HG03066 (cell line): ENCODE results near the gene GJE1.
A peak's percentile ranks its signal among the peaks of the same experiment; 100 is the strongest.
"Not testable (repeated sequence)": the region's sequence is repeated elsewhere in the genome, so short reads cannot be mapped to it uniquely, and the experiment has no call there.

Experiments
- ATAC-seq: cut with Tn5 transposase; IDR thresholded peaks from one replicate; pipeline ENCODE4 v1.9.1; 2021; ENCODE audit warnings: low read depth; ENCODE audit not compliant: unreplicated experiment

GJE1 gene, protein sequence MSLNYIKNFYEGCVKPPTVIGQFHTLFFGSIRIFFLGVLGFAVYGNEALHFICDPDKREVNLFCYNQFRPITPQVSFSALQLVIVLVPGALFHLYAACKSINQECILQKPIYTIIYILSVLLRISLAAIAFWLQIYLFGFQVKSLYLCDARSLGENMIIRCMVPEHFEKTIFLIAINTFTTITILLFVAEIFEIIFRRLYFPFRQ

DNA sequence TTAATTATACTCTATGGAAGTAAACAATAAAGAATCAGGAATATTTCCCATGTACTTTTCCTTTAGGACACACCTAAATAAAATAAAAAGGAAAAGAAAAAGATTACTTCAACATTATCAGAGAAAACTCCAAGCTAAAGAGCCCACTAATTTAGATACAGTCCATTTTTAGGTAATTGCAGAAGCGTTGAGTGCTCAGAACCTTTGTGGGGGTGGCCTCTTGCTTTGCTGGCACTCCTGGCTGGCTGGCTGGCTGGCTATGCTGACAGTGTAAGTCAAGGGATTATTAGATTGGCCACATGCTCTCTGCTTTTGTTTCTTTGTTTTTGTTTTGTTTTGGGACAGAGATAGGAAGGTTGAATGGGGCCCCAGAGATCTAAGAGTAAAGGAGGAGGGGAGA, at the start of gene GJE1:
Gene GJE1, plus strand, starts transcription at position 301 of the 400 bp plus-strand sequence. CDS start 234 bp downstream, outside the sequence.
- no peak for ATAC-seq

DNA sequence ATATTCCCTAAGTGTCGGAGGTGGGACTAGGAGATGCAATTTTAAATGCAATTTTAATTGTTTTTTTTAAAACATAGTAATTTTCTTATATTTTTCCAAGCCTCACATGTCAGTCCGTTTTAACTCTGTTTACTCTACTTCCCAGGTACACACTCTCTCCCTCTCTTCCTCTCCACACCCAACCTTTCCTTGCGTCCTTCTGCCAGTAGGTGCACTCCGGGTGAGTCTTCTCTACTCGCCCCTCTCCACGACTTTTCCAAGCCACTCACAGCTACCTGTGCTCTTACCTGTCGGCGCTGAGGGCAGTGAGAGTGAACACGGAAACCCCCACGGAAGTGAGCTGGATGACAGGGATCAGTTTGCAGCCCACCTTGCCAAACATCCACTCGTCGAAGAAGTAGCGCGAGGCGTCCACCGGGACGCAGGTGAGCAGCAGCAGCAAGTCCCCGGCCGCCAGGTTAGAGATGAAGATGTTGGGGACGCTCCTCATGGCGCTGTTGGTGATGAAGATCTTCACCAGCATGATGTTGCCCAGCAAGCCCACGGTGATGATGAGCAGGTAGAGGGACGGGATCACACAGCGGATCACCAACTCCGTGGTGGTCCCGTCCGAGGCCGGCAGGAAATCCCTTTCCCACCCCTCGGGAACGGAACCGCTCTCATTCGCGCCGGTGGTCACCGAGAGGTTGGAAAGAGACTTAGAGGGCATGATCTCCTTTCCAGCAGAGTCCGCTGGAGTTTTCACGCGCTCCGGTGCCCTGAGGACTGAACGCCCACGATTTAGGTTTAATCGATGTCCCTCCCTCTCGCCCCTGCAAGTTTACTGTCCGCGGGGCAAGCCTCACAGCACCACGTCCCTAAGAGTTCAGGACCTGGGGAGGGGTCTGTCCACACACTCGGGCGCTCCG, 44.5 kb upstream of the GJE1 start:
- no peak for ATAC-seq

DNA sequence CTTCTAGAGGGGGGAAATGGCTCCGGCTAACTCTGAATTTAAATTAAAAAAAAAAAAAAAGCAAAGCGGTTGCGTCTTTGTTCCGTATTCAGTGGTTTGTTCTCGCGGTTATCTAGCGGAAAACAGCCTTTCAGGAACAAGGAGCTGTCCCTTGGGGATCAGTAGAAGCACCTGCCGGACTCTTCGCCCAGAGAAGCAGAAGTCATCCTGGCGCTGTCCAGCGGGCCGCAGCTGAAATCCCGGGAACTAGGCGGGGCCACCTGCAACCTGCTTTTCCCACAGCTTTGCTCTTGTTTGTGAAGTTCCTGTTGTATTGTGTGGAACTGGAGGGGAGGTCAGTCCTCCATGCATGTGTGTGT, 43.9 kb upstream of the GJE1 start:
- ATAC-seq = no peak

DNA sequence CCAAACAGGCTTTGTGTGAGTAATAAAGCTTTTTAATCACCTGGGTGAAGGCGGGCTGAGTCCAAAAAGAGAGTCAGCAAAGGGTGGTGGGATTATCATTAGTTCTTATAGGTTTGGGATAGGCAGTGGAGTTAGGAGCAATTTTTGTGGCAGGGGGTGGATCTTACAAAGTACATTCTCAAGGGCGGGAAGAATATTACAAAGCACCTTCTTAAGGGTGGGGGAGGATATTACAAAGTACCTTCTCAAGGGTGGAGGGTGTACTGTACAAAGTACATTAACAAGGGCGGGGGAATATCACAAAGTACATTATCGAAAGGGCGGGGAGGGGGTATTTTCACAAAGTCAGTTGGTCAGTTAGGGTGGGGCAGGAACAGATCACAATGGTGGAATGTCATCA, 27.9 kb upstream of the GJE1 start:
- not testable (repeated sequence) for ATAC-seq

DNA sequence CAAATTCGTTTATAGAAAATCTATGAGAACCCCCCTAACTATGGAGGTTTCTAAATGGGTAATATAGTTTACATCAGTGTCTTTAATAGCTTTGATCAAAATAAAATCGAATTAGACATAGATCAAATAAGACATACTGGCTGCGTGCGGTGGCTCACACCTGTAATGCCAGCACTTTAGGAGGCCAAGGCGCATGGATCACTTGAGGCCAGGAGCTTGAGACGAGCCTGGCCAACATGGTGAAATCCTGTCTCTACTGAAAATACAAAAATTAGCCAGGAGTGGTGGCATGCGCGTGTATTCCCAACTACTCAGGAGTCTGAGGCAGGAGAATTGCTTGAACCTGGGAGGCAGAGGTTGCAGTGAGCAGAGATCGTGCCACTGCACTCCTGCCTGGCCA, 21.9 kb upstream of the GJE1 start:
- not testable (repeated sequence) for ATAC-seq

DNA sequence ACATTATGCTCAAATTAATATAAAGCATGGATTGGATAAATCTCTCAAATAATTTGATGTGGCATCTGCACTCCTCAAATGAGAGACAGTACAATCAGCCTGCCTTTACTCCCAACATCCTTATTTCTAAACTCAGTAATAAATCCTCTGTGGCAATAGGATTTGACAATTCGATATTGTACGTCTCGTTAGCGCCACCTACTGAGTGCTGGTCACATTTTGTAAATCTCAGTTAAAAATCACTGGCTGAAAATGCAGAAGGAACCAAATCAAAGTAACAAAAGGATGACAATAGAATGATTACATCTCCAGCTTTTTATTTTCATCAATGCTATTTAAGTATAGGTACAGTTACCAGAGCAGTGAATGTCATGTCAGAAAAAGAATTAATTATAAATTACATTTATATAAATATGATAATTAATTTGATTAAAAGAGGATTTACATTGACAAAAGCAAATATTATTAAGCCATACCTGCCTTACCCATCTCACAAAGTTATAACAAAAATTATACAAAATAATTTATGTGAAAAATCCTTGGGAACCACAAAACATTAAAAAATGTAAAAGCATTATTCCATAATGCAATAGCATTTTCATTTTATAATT, 20.2 kb upstream of the GJE1 start:
- peak; percentile 70 for ATAC-seq

DNA sequence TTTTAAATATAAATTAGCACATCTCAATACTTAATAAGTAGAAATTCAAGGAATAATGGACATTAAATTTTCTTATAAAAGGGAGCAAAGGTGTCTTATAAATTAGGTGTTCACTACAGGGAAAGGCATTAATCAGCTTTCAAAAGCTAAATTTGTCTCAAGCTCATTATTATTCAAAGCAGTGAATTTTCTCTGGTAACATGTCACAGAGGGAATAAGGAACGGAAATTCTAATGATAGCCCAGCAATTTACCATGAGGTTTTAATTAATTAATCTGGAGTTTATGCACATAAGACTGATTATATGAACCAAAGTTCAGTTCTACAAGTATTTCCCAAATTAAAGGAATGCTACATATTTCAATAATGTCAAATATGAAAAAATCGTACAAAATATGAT, 15.4 kb upstream of the GJE1 start:
- no peak for ATAC-seq

DNA sequence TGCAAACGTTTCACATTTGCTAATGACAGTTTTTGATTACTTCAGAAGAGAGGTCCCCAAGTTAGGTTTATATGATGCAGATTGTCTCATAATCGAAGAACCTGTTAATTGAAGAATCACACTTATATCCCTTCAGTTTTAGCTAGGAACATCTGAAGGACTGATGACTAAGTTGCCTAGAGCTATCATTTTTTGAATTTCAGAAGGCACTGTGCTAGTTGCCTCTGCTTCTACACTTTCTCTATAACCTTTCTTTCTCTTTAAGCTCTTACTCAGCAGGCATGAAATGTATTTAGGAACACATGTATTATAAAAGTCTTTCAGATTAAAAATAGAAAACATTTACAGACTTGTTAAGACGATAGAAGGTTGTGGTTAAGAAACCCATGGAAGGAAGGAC, 14.4 kb upstream of the GJE1 start:
- ATAC-seq = no peak

DNA sequence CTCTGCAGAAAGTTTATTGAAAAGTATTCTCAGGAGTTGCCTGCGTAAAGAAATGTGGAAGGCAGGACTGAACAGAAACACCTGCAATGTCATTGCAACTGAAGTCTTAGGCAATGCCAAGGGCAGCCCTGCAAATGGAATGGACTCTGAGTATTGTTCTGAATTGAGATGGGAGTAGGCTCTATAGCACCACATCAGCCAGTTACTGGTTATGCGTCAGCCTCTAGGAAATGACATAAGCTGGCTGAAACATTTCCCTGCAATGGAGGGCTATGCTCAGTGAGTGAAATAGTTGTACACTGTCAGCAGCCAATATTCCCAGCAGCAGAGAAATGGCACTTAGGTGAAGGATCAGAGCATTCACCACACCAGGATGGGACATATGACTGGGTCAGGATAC, 13.8 kb upstream of the GJE1 start:
- ATAC-seq = no peak

DNA sequence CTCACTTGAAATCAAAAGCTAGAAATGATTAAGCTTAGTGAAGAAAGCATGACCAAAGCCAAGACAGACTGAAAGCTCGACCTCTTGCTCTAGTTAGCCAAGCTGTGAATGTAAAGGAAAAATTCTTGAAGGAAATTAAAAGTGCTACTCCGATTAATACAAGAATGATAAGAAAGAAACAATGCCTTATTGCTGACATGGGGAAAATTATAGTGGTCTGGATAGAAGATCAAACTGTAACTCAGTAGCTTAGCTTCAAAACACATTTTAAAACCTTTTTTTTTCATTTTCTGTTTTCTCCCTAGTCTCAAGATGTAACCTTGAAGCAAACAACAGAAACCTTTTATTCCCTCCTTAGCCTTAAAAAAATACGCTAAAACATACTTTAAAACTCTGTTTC, 11.4 kb upstream of the GJE1 start:
- no peak for ATAC-seq

DNA sequence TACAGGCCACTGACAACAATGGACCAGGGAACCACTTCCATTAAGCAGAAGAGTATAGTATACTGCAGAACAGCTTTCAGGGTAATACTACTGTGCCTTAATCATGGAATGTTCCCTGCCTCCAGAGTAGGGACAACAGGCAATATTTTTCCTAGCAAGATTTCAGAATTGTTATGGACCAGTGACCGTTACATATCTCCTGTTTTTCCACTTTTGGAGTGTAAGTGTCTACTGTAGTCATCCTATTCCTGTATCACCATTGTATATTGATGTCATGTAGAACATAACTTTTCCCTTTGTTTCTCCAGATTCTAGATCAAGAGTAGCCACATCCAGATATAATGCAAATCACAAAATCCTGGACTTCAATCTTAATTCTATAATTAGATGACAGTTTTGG, 1.9 kb upstream of the GJE1 start:
- no peak for ATAC-seq

DNA sequence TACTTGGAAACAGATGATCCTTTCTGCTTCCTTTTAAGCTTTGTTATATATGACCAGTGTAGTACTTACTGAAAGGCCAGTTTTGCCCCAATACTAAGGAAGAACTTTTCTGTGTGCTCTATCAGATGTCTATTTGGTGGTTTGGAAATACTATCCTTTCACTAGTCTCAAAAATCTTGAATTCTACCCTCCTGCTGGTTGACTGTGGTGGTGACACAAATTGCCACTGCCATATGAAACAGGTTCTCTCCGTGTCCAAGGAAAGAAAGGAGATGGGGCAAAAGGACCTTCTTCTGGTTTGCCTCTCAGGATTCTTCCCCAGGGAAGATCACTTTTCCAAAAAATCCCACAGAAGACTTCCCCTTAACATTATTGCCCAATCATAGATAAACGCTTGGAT, 6.2 kb downstream of the GJE1 start:
- no peak for ATAC-seq

DNA sequence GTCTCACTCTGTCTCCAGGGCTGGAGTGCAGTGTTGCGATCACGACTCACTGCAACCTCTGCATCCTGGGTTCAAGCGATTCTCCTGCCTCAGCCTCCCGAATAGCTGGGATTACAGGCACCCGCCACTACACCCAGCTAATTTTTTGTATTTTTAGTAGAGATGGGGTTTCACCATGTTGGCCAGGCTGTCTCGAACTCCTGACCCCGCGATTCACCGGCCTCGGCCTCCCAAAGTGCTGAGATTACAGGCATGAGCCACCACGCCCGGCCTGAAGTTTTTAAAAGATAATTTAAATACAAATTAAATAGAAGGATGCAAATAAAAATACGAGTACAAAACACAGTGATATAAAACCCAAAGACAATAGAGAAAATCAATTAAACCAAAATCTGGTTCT, 8.8 kb downstream of the GJE1 start:
- ATAC-seq = not testable (repeated sequence)

DNA sequence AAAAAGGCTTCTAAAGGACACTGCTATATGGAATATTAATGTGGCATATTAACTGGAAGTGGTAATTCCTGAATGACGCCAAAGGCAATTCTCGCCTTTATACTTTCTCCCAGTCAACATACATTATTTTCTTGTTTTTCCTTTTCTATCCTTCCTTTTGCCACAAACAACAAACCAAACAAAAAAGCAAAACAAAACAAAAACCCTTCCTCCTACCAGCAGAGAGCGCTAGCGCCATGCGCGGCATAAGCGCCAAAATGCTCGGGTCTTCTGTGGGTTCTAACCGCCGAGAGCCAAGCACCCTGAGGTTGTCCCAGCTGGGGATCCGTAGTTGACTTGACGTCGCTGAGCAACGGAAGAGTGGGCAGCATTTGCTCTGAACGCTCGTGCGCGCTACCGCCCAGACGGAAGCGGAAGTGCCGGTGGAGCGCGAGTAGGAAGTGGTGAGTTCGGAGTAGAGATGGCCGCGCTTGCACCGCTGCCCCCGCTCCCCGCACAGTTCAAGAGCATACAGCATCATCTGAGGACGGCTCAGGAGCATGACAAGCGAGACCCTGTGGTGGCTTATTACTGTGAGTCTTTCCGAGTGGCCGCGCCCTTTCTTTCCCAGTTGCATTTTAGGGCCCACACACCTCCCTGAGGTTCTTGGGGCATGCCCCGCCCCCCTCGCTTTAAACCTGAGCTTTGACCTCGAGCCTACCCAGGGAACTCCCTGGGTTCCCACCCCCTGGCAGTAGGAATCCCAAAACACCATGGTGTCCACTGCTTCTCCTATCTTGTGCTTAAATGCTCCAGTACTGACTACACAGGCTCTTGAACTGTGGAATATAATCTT, 14.3 kb downstream of the GJE1 start, which contains the start of the genes NMBR and VTA1:
Gene NMBR, minus strand, starts transcription at position 295 of the 835 bp plus-strand sequence. CDS start 58,464 bp downstream, outside the sequence.
Gene VTA1, plus strand, starts transcription at position 436 of the 835 bp plus-strand sequence. Its CDS starts 25 bp downstream, at position 461.
- ATAC-seq = peak; percentile 100

DNA sequence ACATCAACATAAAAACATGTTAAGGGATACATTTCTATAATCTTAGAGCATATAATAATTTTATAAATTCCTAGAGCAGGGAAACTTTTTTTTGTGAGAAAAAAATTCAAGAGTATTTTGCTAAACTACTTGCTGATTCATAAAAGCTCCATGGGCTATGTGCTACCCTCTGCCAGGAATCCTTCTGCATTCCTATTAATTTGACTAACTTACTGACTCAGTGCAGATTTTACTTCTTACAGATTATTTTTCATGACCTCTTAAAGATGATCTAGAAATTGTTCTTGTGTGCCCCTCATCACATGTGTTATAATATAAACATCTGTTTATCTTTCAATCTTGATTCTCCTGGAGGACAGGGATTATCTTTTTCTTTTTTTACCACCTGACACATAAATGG, 20.0 kb downstream of the GJE1 start:
- no peak for ATAC-seq

DNA sequence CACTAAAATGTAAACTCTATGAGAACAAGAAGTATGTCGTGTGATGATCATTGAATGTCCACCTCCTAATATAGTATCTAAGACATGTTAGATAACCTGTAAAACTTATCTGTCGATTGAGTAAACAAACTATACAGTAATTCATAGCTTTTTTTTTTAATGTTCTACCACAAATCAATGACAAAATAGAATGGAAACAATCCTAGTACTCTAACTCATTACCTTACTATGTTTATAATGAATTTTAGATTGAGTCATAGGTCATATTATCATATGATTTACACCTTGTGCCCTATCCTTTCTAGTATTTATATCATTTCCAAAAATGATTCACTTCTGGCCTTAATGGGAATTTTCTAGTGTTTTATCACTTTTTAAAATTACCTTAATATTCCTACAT, 20.5 kb downstream of the GJE1 start:
- no peak for ATAC-seq

DNA sequence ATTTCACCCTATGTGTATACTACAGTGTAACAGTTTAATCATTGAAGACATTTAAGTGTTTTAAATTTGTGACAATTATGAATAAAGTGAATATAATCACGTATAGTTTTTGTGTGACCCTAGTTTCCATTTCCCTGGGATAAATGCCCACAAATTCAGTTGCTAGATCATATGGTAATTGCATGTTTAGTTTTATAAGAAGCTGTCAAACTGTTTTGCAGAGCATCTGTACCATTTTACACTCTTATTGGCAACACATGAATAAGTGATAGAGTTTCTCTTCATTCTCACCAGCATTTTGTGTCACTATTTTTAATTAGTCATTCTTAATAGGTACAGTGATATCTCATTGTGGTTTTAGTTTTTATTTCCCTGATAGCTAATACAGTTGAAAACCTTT, 21.6 kb downstream of the GJE1 start:
- no peak for ATAC-seq

DNA sequence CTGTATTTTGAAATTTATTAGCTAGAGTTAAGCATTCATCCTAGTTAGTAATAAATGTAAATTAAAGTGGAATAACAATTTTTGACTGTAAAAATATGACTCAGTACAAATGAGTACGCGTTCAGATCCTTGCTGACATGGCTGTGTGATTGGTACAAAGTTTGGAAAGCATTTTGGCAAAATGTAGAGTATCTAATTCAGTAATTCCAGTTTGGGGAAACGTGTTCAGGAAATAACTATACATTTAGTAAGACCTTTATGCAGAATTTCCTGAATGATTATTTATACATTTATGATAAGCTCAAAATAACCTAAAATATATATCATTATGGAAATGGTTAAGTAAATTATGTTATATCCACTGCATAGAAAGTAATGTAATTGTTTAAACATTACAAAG, 22.4 kb downstream of the GJE1 start:
- no peak for ATAC-seq

DNA sequence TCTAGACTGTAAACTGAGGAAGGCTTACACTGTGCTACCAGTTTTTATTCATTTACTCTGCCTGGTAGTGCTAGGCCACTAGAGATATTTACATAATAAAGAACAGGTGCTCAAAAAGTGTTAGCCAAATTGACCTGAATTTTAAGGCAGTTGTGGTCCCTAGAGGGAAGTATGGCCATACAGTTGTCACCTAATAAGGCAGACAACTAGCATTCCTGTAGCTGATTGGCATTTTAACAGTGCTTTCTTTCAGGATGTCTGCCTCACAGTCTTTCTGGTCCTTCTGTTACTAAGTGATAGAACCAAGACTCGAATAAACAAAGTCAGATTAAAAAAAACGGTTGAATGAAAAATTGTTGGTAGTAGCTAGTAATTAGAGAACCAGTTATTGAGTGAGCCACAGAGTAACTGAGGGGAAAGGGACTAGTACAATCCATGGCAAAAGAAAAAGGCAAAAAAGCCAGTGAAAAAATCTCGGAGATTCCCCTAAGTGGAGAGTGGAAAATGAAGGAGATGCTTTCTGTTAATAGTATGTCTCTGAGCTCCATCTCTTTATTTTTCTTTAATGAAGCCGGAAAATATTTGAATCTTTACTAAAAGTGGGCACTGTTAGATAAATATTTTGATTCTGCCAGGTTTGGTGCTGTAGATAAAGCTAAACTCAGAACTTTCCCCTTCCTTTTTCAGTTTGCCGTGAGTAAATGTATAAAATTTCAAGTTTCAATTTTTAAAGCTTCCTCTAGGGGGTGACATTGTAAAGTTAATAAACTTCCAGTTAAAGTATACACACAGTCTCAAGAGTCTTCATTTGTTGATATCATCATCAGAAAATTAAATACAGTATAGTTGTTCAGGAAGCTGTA, 23.4 kb downstream of the GJE1 start:
- ATAC-seq = no peak

DNA sequence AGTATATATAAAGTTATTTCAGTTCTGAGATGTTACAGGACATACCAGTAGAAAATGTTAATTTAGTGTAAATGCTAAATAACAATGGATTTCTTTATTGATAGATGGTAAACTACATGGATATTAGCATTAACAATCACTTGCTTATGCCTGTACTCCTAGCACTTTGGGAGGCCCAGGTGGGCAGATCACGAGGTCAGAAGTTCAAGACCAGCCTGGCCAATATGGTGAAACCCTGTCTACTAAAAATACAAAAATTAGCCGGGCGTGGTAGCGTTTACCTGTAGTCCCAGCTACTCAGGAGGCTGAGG, 24.0 kb downstream of the GJE1 start:
- not testable (repeated sequence) for ATAC-seq
